ENCODE measurements around the gene CYP2D6. TPM values are rescaled to one million over a fixed set of nuclear protein-coding genes. Genes with fewer than 3 reads are reported as not detected.
"Not testable (repeated sequence)": the region's sequence is repeated elsewhere in the genome, so short reads cannot be mapped to it uniquely, and the experiment has no call there.

The CYP2D6 gene
- total RNA-seq, 2 donors from 2014 or later, result 2.2 to 4.8 TPM

DNA sequence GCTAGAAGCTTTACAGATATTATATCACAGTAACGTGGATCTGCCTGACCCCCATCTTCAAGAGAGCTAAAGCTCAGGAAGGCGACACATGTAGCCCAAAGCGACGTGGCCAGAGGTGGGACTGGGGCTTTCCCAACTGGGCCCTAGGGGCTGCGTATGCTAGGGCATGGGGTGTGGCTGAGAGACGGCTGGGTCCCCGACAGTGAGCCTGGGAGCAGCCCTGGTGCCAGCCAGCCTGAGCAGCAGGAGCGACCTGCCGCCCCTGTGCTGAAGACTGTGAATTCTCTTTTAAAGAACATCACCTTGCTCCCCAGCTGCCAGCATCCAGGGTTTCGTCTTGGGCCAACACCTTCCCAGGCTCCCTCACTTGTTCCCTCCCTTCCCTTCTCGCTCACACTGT is 32.9 kb upstream of the CYP2D6 start:
- ATAC-seq, result no peak
- no peak for DNase-seq (ENCODE audit: low spot score in 2 of 2)
- Mint-ChIP-seq H3K9me3 (no peaks in the 10 kb centered on the region), H3K27ac (no peak overlapping the region), H3K36me3 (no peaks in the 10 kb centered on the region)

- DNase-seq (ENCODE audit: low spot score in 2 of 2), result no peak
- H3K27ac Mint-ChIP-seq, result no peak overlapping the region
- H3K36me3 Mint-ChIP-seq, result no peaks in the 10 kb centered on the region
- ATAC-seq, result no peak
- no peaks in the 10 kb centered on the region for H3K9me3 Mint-ChIP-seq
Measured at GRCh38 chr22:42162728-42163489, 32.3 kb upstream of the CYP2D6 start.

GRCh38 chr22:42160830-42161696 is 30.5 kb upstream of the CYP2D6 start:
- ATAC-seq, result no peak
- H3K36me3 Mint-ChIP-seq, result no peaks in the 10 kb centered on the region
- DNase-seq (ENCODE audit: low spot score in 2 of 2), result no peak
- H3K27ac Mint-ChIP-seq, result peak overlapping the region; percentile 42 to 86
- H3K9me3 Mint-ChIP-seq, result no peaks in the 10 kb centered on the region

- Mint-ChIP-seq H3K36me3 (no peaks in the 10 kb centered on the region), H3K9me3 (no peaks in the 10 kb centered on the region), H3K27ac (peak overlapping the region in 1 of 2 donors; percentile 42)
- ATAC-seq (no peak), DNase-seq (ENCODE audit: low spot score in 2 of 2) (no peak)
Measured at GRCh38 chr22:42160251-42160650, 29.6 kb upstream of the CYP2D6 start.

DNA sequence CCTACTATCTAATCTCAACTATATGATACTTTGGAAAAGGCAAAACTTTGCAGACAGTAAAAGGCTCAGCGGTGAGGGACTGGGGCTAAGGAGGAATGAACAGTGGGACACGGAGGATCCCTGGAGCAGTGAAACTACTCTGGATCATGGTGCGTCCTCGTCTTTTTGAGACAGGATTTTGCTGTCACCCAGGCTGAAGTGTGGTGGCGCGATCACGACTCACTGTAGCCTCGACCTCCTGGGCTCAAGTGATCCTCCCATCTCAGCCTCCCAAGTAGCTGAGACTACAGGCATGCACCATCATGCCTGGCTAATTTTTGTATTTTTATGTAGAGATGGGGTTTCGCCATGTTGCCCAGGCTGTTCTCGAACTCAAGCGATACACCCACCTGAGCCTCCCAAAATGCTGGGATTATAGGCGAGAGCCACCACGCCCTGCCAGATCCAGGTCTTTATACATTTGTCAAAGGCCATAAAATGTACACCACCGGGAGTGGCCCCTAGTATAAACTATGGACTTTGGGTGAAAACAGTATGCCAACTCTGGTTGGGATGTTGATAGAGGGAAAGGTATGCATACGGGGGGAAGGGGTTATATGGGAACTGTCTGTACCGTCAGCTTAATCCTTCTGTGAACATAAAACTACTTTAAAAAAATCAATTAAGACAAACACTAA is 28.0 kb upstream of the CYP2D6 start:
- DNase-seq (ENCODE audit: low spot score in 2 of 2), result no peak
- Mint-ChIP-seq H3K36me3 (no peaks in the 10 kb centered on the region), H3K27ac (no peak overlapping the region), H3K9me3 (no peaks in the 10 kb centered on the region)
- no peak for ATAC-seq

DNA sequence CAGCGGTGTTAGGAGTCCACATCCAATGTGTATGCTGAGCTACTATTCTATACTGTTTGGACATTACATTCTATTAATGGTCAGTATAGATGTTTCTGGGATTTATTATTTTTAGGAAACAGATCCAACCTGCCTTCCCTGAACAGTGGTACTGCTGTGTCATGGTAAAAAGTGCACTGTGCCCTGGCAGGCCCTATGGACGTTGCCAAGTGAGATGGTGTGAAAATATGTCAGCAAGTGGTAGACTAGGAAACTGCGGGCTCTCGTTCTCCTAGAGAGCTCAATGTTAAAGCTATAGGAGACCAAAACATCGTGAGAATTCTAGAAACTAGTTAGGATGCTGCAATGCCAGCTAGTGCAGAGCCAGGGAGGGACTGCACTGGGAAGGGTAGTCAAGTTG is 26.0 kb upstream of the CYP2D6 start:
- H3K36me3 Mint-ChIP-seq, result no peaks in the 10 kb centered on the region
- no peak for ATAC-seq
- no peak for DNase-seq (ENCODE audit: low spot score in 2 of 2)
- H3K9me3 Mint-ChIP-seq, result no peaks in the 10 kb centered on the region
- H3K27ac Mint-ChIP-seq, result peak overlapping the region; percentile 40 to 71

DNA sequence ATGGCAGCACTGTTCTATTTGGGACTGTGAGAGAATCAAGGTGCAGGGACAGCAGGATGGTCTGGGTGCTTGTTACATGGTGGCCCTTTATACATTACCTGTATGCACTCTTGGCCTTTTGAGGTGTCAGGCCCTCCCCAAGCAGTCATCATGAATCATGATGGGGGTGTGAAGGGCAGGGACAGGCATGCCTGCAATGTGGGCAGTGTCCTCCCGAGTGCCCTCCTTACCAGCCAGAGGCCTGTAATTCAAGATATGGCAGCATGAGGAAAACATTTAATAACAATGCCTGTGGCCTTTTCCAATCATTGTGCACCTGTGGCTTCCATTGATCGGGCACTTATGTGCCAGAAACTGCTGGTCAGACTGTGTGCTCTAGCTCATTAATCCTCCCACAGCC is 25.5 kb upstream of the CYP2D6 start:
- DNase-seq (ENCODE audit: low spot score in 2 of 2) (no peak), ATAC-seq (peak in 1 of 2 donors; percentile 75)
- Mint-ChIP-seq H3K27ac (peak overlapping the region; percentile 40 to 71), H3K9me3 (no peaks in the 10 kb centered on the region), H3K36me3 (no peaks in the 10 kb centered on the region)

GRCh38 chr22:42155053-42155543 is 24.5 kb upstream of the CYP2D6 start:
- Mint-ChIP-seq H3K9me3 (no peaks in the 10 kb centered on the region), H3K36me3 (no peaks in the 10 kb centered on the region), H3K27ac (peak overlapping the region in 1 of 2 donors; percentile 61)
- no peak for ATAC-seq
- DNase-seq (ENCODE audit: low spot score in 2 of 2), result no peak

DNA sequence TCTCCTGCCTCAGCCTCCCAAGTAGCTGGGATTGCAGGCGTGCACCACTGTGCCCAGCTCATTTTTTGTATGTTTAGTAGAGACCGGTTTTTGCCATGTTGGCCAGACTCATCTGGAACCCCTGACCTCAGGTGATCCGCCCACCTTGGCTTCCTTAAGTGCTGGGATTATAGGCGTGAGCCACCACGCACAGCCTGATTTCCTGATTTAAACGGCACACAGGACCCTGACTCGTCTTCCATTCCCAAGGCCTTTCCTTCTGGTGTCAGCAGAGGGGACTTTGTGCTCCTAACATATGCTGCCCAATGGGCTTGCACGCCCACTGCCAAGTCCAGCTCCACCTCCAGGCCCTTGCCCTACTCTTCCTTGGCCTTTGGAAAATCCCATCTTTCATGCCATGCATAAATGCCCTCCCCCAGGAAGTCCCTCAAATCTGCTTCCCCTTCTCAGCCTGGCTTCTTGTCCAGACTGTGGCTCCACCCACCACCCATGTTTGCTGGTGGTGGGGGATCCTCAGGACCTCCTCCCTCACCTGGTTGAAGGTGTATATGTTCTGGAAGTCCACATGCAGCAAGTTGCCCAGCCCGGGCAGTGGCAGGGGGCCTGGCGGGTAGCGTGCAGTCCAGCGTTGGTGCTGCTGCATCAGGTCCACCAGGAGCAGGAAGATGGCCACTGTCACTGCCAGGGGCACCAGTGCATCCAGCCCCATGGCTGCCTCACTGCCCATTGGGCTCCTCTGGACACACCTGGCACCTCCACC is 23.9 kb upstream of the CYP2D6 start:
- no peaks in the 10 kb centered on the region for H3K36me3 Mint-ChIP-seq
- ATAC-seq (no peak), DNase-seq (ENCODE audit: low spot score in 2 of 2) (no peak)
- H3K27ac Mint-ChIP-seq, result peak overlapping the region; percentile 53 to 61
- H3K9me3 Mint-ChIP-seq, result no peaks in the 10 kb centered on the region

GRCh38 chr22:42152661-42153270 is 22.2 kb upstream of the CYP2D6 start:
- Mint-ChIP-seq H3K36me3 (no peaks in the 10 kb centered on the region), H3K27ac (no peak overlapping the region), H3K9me3 (no peaks in the 10 kb centered on the region)
- ATAC-seq, result no peak
- no peak for DNase-seq (ENCODE audit: low spot score in 2 of 2)

GRCh38 chr22:42151924-42152635 is 21.5 kb upstream of the CYP2D6 start:
- Mint-ChIP-seq H3K36me3 (no peaks in the 10 kb centered on the region), H3K9me3 (no peaks in the 10 kb centered on the region), H3K27ac (peak overlapping the region; percentile 65 to 70)
- no peak for ATAC-seq
- no peak for DNase-seq (ENCODE audit: low spot score in 2 of 2)

GRCh38 chr22:42150727-42151590 is 20.3 kb upstream of the CYP2D6 start:
- no peak for DNase-seq (ENCODE audit: low spot score in 2 of 2)
- Mint-ChIP-seq H3K9me3 (no peaks in the 10 kb centered on the region), H3K27ac (peak overlapping the region; percentile 65 to 70), H3K36me3 (no peaks in the 10 kb centered on the region)
- ATAC-seq, result peak in 1 of 2 donors; percentile 29

DNA sequence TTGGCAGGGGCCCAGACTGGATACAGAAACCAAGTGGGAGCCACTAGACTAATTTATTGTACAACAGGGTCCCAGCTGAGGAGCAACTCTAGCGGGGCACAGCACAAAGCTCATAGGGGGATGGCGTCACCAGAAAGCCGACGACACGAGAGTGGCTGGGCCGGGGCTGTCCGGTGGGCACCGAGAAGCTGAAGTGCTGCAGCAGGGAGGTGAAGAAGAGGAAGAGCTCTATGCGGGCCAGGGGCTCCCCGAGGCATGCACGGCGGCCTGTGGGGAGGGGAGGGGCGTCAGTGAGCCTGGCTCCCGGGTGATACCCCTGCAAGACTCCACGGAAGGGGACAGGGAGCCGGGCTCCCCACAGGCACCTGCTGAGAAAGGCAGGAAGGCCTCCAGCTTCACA is 19.2 kb upstream of the CYP2D6 start:
- H3K27ac Mint-ChIP-seq, result peak overlapping the region in 1 of 2 donors; percentile 60
- H3K36me3 Mint-ChIP-seq; DNase-seq (ENCODE audit: low spot score in 2 of 2); H3K9me3 Mint-ChIP-seq: not testable (repeated sequence)
- peak in 1 of 2 donors; percentile 4 for ATAC-seq

GRCh38 chr22:42145175-42145574 is 14.6 kb upstream of the CYP2D6 start:
- no peak for DNase-seq (ENCODE audit: low spot score in 2 of 2)
- H3K27ac Mint-ChIP-seq, result peak overlapping the region in 1 of 2 donors; percentile 0
- H3K36me3 Mint-ChIP-seq, result no peaks in the 10 kb centered on the region
- no peak for ATAC-seq
- H3K9me3 Mint-ChIP-seq, result no peaks in the 10 kb centered on the region

Measured in activated naive CD4-positive, alpha-beta T cell treated with anti-CD3 and anti-CD28 coated beads, Interleukin-2, amount 50 U/mL, for 72 hours (primary cell).